Left lung (tissue), 10 donors: ENCODE data around the gene ZIC4. TPM values are rescaled to one million over a fixed set of nuclear protein-coding genes. Genes with fewer than 3 reads are reported as not detected.

Experiments used
- ATAC-seq: fragments of 200-7000 bp; cut with Tn5 transposase; one replicate; pipeline ENCODE4 v1.9.1; 2020; ENCODE audit warnings: moderate library complexity
- DNase-seq, 4 donors: peaks; one replicate each; pipeline ENCODE4 v3.0.0-alpha.2; 2013 to 2020
- H3K27ac ChIP-seq, 2 donors: fragments of 200-600 bp; sonication (generic) in 1 of 2; one replicate each; pipeline versions ENCODE4 v1.5.0 to v1.8.0; 2020 to 2021
- H3K27me3 ChIP-seq, 2 donors: fragments of 200-600 bp; sonication (generic) in 1 of 2; one replicate each; pipeline versions ENCODE4 v1.5.0 to v1.8.0; 2020 to 2021
- H3K36me3 ChIP-seq, 2 donors: fragments of 200-600 bp; sonication (generic) in 1 of 2; one replicate each; pipeline versions ENCODE4 v1.5.0 to v1.8.0; 2020 to 2021
- H3K4me1 ChIP-seq, 2 donors: fragments of 200-600 bp; one replicate each; pipeline ENCODE4 v1.8.0; 2021
- H3K4me3 ChIP-seq, 2 donors: fragments of 200-600 bp; sonication (generic) in 1 of 2; one replicate each; pipeline versions ENCODE4 v1.5.0 to v1.8.0; 2020 to 2021; ENCODE audit warnings: mild to moderate bottlenecking in 1 of 2
- H3K9me3 ChIP-seq, 2 donors: fragments of 200-600 bp; sonication (generic) in 1 of 2; one replicate each; pipeline versions ENCODE4 v1.5.0 to v1.8.0; 2020 to 2021
- CTCF ChIP-seq, 2 donors: fragments of 200-600 bp; sonication (generic) in 1 of 2; IDR thresholded peaks; one replicate each; pipeline versions ENCODE4 v1.5.0 to v1.8.0; 2021; ENCODE audit warnings: antibody characterized with exemption in 2 of 2
- intact Hi-C, 2 donors: fragments of 100-400 bp; cut with DNase I; formaldehyde crosslinking; loops; one replicate each; pipeline versions ENCODE4 v1.11.2 to v1.14.2; 2022
- polyA plus RNA-seq, 6 donors: library from polyadenylated mRNA; unstranded; fragments of 120-200 nt; gene quantifications; one replicate each; pipeline ENCODE4 v1.2.1, GENCODE V29; 2013; ENCODE audit not compliant: insufficient read length in 6 of 6
- total RNA-seq, 2 donors: library from RNA; stranded (reverse); fragmentation: NEBNext Ultra II Directional; extraction: Animal tissue kit (Norgen Biotek cat#: 25700); gene quantifications; one replicate each; pipeline ENCODE4 v1.2.1, GENCODE V29; 2021
- donor health status: DM: no; HTN: yes; CAD: no.
- donor health status: DM: no; HTN: no; CAD: no.

Gene ZIC4
- total and polyA plus RNA-seq, 8 donors = not detected

GRCh38 chr3:147390589-147391569 lies 15.5 kb downstream of the ZIC4 start:
- DNase-seq (peak in 1 of 4 donors; percentile 66), ATAC-seq (no peak)
- no peak for TF ChIP-seq CTCF (IDR thresholded peaks at IDR 0.05)
- Histone ChIP-seq H3K9me3 (no peaks in the 10 kb centered on the region), H3K27me3 (peaks cover 100% of the 10 kb centered on the region in 2 donors), H3K4me3 (no peak overlapping the region), H3K36me3 (no peaks in the 10 kb centered on the region), H3K4me1 (peaks cover 4 to 7% of the 10 kb centered on the region in 2 donors), H3K27ac (no peak overlapping the region)
- intact Hi-C loops = no loop called here

- Histone ChIP-seq H3K36me3 (no peaks in the 10 kb centered on the region), H3K4me1 (peaks cover 4 to 7% of the 10 kb centered on the region in 2 donors), H3K27me3 (peaks cover 100% of the 10 kb centered on the region in 2 donors), H3K27ac (no peak overlapping the region), H3K9me3 (no peaks in the 10 kb centered on the region), H3K4me3 (no peak overlapping the region)
- intact Hi-C loops = no loop called here
- ATAC-seq = no peak
- no peak for TF ChIP-seq CTCF (IDR thresholded peaks at IDR 0.05)
- DNase-seq = no peak
Measured at GRCh38 chr3:147389717-147390116, 16.6 kb downstream of the ZIC4 start.

DNA sequence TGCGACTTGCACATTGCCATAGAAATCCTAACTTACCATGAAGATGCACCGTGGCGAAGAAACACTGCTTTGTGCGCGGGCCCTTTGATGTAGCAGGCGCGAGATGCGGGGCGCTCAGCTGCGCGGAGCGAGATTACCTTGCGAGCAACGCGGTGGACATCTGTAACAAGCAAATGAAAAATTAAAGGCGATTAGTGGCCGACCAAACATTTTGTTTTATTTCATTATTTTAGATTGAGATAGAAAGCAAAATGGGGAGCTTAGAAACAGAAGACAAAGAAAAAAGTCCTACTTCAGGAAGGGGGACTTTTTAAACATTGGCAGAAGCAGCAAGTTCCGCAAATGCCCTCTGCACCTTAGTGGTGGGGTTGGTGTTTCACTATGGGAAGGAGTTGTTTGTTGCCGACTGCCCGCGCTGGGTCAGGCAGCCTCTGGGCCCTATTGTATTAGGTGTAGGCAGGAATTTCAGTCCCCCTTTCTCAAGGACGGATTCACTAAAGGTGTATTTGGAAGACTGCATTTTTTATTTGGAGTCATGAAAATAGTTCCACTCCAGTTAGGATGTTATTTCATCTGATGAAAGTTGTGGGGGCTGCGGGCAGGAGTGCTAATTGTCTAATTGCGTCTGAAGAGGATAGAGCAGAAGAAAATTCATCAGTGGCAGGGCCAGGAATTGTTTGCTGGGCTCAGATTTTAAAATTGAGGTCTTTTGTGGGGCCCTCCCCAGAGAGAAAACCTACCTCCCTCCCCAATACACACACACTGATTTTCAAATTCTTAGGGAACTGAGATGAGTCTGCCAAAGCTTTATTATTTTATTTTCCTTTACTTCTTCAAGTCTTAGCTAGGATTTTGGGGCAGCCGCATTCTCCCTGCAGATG lies 17.4 kb downstream of the ZIC4 start:
- Histone ChIP-seq H3K27me3 (peaks cover 100% of the 10 kb centered on the region in 2 donors), H3K27ac (no peak overlapping the region), H3K4me1 (peaks cover 4 to 7% of the 10 kb centered on the region in 2 donors), H3K9me3 (no peaks in the 10 kb centered on the region), H3K36me3 (no peaks in the 10 kb centered on the region), H3K4me3 (no peak overlapping the region)
- intact Hi-C loops = no loop called here
- no peak for TF ChIP-seq CTCF (IDR thresholded peaks at IDR 0.05)
- DNase-seq = no peak
- no peak for ATAC-seq

GRCh38 chr3:147387885-147388699 lies 18.3 kb downstream of the ZIC4 start:
- H3K9me3 ChIP-seq = no peaks in the 10 kb centered on the region
- peaks cover 100% of the 10 kb centered on the region in 2 donors for H3K27me3 ChIP-seq
- no peak overlapping the region for H3K27ac ChIP-seq
- no peaks in the 10 kb centered on the region for H3K36me3 ChIP-seq
- no peak for DNase-seq
- TF ChIP-seq CTCF (IDR thresholded peaks at IDR 0.05) = no peak
- no peak overlapping the region for H3K4me3 ChIP-seq
- intact Hi-C loops = no loop called here
- H3K4me1 ChIP-seq = peaks cover 0 to 7% of the 10 kb centered on the region in 2 donors
- ATAC-seq = no peak
